Panc1 (cell line): ENCODE measurements around the gene INTS1. TPM values are rescaled to one million over a fixed set of nuclear protein-coding genes. Genes with fewer than 3 reads are reported as not detected.
A peak's percentile ranks its signal among the peaks of the same experiment; 100 is the strongest.

Source experiments
- ATAC-seq: fragments of 200-7000 bp; cut with Tn5 transposase; 2 replicates; pipeline ENCODE4 v1.9.1; 2020; ENCODE audit warnings: mild to moderate bottlenecking, moderate library complexity
- BruUV-seq: library from RNA; stranded (reverse); fragments of 400-500 nt; replicated peaks from 2 replicates; lab custom pipeline; 2021; lab: Mats Ljungman, UMichigan
- CTCF ChIA-PET: fragments of 300-600 bp; sonication (Branson Sonifier 250); formaldehyde crosslinking; loops from one replicate; lab custom pipeline; 2022; ENCODE audit warnings: antibody characterized with exemption; lab: Charles Lee
- POLR2A ChIA-PET: fragments of 300-600 bp; sonication (Branson Sonifier 250); formaldehyde crosslinking; loops from one replicate; lab custom pipeline; 2022; ENCODE audit warnings: antibody characterized with exemption; lab: Charles Lee
- DNase-seq: peaks from one replicate; pipeline ENCODE4 v3.0.0-alpha.2; 2010; ENCODE audit warnings: low read depth, low spot score
- H3K27ac ChIP-seq: 2 replicates; pipeline ENCODE4 v1.5.1; 2011; ENCODE audit warnings: mild to moderate bottlenecking, low read length, inconsistent platforms
- H3K27me3 ChIP-seq: fragments of 200-500 bp; sonication (Bioruptor generic); 2 replicates; pipeline ENCODE4 v1.6.0; 2014; ENCODE audit warnings: low read length, inconsistent platforms; ENCODE audit not compliant: control insufficient read depth, insufficient read depth
- H3K36me3 ChIP-seq: fragments of 200-500 bp; sonication (Bioruptor generic); 2 replicates; pipeline ENCODE4 v1.5.1; 2014; ENCODE audit warnings: inconsistent platforms, mild to moderate bottlenecking, low read length, moderate library complexity; ENCODE audit not compliant: control insufficient read depth, insufficient read depth
- H3K4me1 ChIP-seq: 2 replicates; pipeline ENCODE4 v1.5.1; 2011; ENCODE audit warnings: inconsistent platforms, mild to moderate bottlenecking, low read length, moderate library complexity; ENCODE audit not compliant: control insufficient read depth, insufficient read depth
- H3K4me3 ChIP-seq, 2 experiments: 2 replicates each; pipeline ENCODE4 v1.5.1; 2011 to 2012; ENCODE audit warnings: low read depth in 2 of 2, low read length in 2 of 2, mild to moderate bottlenecking in 2 of 2, inconsistent platforms in 1 of 2, moderate library complexity in 1 of 2
- H3K9me3 ChIP-seq: fragments of 200-500 bp; sonication (Bioruptor generic); 2 replicates; pipeline ENCODE4 v1.5.1; 2014; ENCODE audit warnings: low read depth, mild to moderate bottlenecking, inconsistent platforms, low read length, moderate library complexity; ENCODE audit not compliant: control insufficient read depth, insufficient read depth
- POLR2AphosphoS5 ChIP-seq: IDR thresholded peaks from 2 replicates; pipeline ENCODE4 v1.6.1; 2012; ENCODE audit warnings: mild to moderate bottlenecking, low read depth, low read length, moderate library complexity
- SIN3A ChIP-seq: IDR thresholded peaks from 2 replicates; pipeline ENCODE4 v1.6.1; 2012; ENCODE audit warnings: low read depth, mild to moderate bottlenecking, low read length, moderate library complexity, borderline replicate concordance; ENCODE audit not compliant: insufficient read depth
- TCF7L2 ChIP-seq: IDR thresholded peaks from 2 replicates; pipeline ENCODE4 v1.6.1; 2011; ENCODE audit warnings: mild to moderate bottlenecking, low read depth, low read length, inconsistent platforms
- in situ Hi-C: cut with HindIII; loops from 2 replicates; pipeline ENCODE4 v1.10.0; 2016; ENCODE audit warnings: low sequenced_read_pairs, low pct_unique_long_range_greater_than_20kb
- intact Hi-C: fragments of 100-400 bp; cut with micrococcal nuclease; formaldehyde crosslinking; loops from one replicate; pipeline ENCODE4 v1.10.0; 2022; ENCODE audit not compliant: unreplicated experiment
- total RNA-seq: library from RNA; stranded (reverse); gene quantifications from one replicate; pipeline ENCODE4 v1.2.1, GENCODE V29; 2021; ENCODE audit not compliant: unreplicated experiment
- TF ChIP-seq, protein P1 (sequence below): fragments of 450-650 bp; IDR thresholded peaks from 2 replicates; pipeline ENCODE4 v1.5.1; 2017; ENCODE audit warnings: mild to moderate bottlenecking
- TF ChIP-seq, protein P2 (sequence below), 2 experiments: IDR thresholded peaks; 2 replicates each; pipeline ENCODE4 v1.6.1; 2011 to 2012; ENCODE audit warnings: low read depth in 2 of 2, control low read depth in 1 of 2, low read length in 1 of 2, mild to moderate bottlenecking in 1 of 2, moderate library complexity in 1 of 2; ENCODE audit not compliant: insufficient read depth in 1 of 2

Gene INTS1
- total RNA-seq, 1 experiment from 2014 or later, result 173 TPM

DNA sequence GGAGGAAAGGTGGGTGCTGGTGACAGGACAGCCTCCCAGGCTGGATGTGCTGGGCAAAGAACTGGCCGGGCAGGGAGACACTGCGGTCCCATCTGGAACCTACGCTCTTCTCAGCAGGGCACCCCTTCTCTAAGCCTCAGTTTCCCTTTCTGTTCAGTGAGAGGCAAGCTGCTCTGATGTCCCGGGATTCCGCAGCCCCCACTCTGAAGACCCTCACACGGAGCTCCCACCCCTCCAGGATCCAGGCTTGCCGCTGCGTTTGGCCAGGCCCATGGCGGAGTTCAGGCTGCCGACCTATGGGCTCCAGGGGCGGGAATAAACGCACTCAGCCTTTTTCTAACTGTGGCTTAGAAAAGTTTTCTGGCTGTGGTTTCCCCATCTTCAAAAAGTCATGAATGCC is 10.2 kb upstream of the INTS1 start:
- CTCF ChIA-PET, result interaction anchor here (0.7 kb wide), 1 partner anchor 101 kb away, joined by 19 read pairs; no protein-coding TSS in a partner anchor
- TF ChIP-seq, protein P1, sequence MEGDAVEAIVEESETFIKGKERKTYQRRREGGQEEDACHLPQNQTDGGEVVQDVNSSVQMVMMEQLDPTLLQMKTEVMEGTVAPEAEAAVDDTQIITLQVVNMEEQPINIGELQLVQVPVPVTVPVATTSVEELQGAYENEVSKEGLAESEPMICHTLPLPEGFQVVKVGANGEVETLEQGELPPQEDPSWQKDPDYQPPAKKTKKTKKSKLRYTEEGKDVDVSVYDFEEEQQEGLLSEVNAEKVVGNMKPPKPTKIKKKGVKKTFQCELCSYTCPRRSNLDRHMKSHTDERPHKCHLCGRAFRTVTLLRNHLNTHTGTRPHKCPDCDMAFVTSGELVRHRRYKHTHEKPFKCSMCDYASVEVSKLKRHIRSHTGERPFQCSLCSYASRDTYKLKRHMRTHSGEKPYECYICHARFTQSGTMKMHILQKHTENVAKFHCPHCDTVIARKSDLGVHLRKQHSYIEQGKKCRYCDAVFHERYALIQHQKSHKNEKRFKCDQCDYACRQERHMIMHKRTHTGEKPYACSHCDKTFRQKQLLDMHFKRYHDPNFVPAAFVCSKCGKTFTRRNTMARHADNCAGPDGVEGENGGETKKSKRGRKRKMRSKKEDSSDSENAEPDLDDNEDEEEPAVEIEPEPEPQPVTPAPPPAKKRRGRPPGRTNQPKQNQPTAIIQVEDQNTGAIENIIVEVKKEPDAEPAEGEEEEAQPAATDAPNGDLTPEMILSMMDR, result no peak
- TF ChIP-seq TCF7L2 (no peak), POLR2AphosphoS5 (no peak), SIN3A (no peak)
- TF ChIP-seq, protein P2, sequence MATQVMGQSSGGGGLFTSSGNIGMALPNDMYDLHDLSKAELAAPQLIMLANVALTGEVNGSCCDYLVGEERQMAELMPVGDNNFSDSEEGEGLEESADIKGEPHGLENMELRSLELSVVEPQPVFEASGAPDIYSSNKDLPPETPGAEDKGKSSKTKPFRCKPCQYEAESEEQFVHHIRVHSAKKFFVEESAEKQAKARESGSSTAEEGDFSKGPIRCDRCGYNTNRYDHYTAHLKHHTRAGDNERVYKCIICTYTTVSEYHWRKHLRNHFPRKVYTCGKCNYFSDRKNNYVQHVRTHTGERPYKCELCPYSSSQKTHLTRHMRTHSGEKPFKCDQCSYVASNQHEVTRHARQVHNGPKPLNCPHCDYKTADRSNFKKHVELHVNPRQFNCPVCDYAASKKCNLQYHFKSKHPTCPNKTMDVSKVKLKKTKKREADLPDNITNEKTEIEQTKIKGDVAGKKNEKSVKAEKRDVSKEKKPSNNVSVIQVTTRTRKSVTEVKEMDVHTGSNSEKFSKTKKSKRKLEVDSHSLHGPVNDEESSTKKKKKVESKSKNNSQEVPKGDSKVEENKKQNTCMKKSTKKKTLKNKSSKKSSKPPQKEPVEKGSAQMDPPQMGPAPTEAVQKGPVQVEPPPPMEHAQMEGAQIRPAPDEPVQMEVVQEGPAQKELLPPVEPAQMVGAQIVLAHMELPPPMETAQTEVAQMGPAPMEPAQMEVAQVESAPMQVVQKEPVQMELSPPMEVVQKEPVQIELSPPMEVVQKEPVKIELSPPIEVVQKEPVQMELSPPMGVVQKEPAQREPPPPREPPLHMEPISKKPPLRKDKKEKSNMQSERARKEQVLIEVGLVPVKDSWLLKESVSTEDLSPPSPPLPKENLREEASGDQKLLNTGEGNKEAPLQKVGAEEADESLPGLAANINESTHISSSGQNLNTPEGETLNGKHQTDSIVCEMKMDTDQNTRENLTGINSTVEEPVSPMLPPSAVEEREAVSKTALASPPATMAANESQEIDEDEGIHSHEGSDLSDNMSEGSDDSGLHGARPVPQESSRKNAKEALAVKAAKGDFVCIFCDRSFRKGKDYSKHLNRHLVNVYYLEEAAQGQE (IDR thresholded peaks at IDR 0.05; ENCODE audit: insufficient read depth in 1 of 2, low read depth in 2 of 2, low read length in 1 of 2), result no peak
- no peak for ATAC-seq

GRCh38 chr7:1513657-1514095 is 9.5 kb upstream of the INTS1 start:
- Histone ChIP-seq H3K27ac (peak overlapping the region; percentile 85), H3K9me3 (no peaks in the 10 kb centered on the region), H3K4me1 (peaks cover 46% of the 10 kb centered on the region), H3K27me3 (no peaks in the 10 kb centered on the region), H3K4me3 (peak overlapping the region in 1 of 2 experiments; percentile 13; a peak in 1 of 4 replicates), H3K36me3 (no peaks in the 10 kb centered on the region)
- POLR2A ChIA-PET, result interaction anchor here (0.6 kb wide), 1 partner anchor 9 kb away, joined by 10 read pairs; no protein-coding TSS in a partner anchor
- intact Hi-C loops, result no loop called here
- ATAC-seq, result peak; percentile 5
- DNase-seq, result no peak
- no TSS peak for BruUV-seq
- TF ChIP-seq, protein P2 (IDR thresholded peaks at IDR 0.05; ENCODE audit: insufficient read depth in 1 of 2, low read depth in 2 of 2, low read length in 1 of 2), result no peak
- in situ Hi-C loops, result no loop called here
- CTCF ChIA-PET, result interaction anchor here (0.7 kb wide), 1 partner anchor 101 kb away, joined by 19 read pairs; no protein-coding TSS in a partner anchor

More for the DNA sequence above, 10.2 kb upstream of the INTS1 start:
- H3K36me3 ChIP-seq, result no peaks in the 10 kb centered on the region
- no peak overlapping the region for H3K4me3 ChIP-seq
- in situ Hi-C loops, result no loop called here
- no peaks in the 10 kb centered on the region for H3K27me3 ChIP-seq
- no peaks in the 10 kb centered on the region for H3K9me3 ChIP-seq
- no peak for DNase-seq
- intact Hi-C loops, result no loop called here
- BruUV-seq, result no TSS peak
- POLR2A ChIA-PET, result no interaction called here
- H3K4me1 ChIP-seq, result peaks cover 46% of the 10 kb centered on the region
- peak overlapping the region; percentile 85 for H3K27ac ChIP-seq
